Cardiac muscle cell (in vitro differentiated cells and primary cell): ENCODE results near the gene TTLL8. TPM values are rescaled to one million over a fixed set of nuclear protein-coding genes. Genes with fewer than 3 reads are reported as not detected.

Source experiments
- DNase-seq, 2 donors: peaks; one replicate each; pipeline versions ENCODE4 v3.0.0 to v3.0.0-alpha.2; 2010 to 2017; ENCODE audit warnings: low read depth in 1 of 2, low spot score in 1 of 2
- H3K27ac ChIP-seq: fragments of 200-600 bp; sonication (generic); 2 replicates; pipeline ENCODE4 v1.5.1; 2016
- H3K27me3 ChIP-seq: fragments of 200-600 bp; sonication (generic); 2 replicates; pipeline ENCODE4 v1.6.0; 2016; ENCODE audit warnings: control low read depth
- H3K36me3 ChIP-seq: fragments of 200-600 bp; sonication (generic); 2 replicates; pipeline ENCODE4 v1.5.1; 2016; ENCODE audit warnings: control low read depth
- H3K4me1 ChIP-seq: fragments of 200-600 bp; sonication (generic); 2 replicates; pipeline ENCODE4 v1.8.1; 2017; ENCODE audit warnings: low read depth, mild to moderate bottlenecking, mixed run types
- H3K4me3 ChIP-seq: fragments of 200-600 bp; sonication (generic); 2 replicates; pipeline ENCODE4 v1.5.1; 2016; ENCODE audit warnings: mild to moderate bottlenecking
- H3K9me3 ChIP-seq: fragments of 200-600 bp; sonication (generic); 2 replicates; pipeline ENCODE4 v1.5.1; 2017; ENCODE audit warnings: low read depth, mild to moderate bottlenecking, control low read depth
- CTCF ChIP-seq: IDR thresholded peaks from 2 replicates; pipeline ENCODE4 v1.5.1; 2012; ENCODE audit warnings: low read depth, mild to moderate bottlenecking, low read length
- polyA plus RNA-seq: library from polyadenylated mRNA; unstranded; fragments of >200 nt; fragmentation: Nextera tagmentation; extraction: Ambion mirVana; gene quantifications from 2 replicates; pipeline ENCODE4 v1.2.1, GENCODE V29; 2016
- total RNA-seq: library from RNA; depleted of rRNA; stranded (reverse); fragments of >200 nt; gene quantifications from 2 replicates; pipeline ENCODE4 v1.2.3, GENCODE V29; 2016

TTLL8 gene
- total and polyA plus RNA-seq, 2 experiments from 2014 or later = not detected

GRCh38 chr22:49971232-49972162 lies 86.6 kb downstream of the TTLL8 start:
- DNase-seq = peak; percentile 42 to 72
- peaks cover 20% of the 10 kb centered on the region for H3K27me3 ChIP-seq
- H3K4me3 ChIP-seq = peak overlapping the region; percentile 19
- peaks cover 18% of the 10 kb centered on the region for H3K4me1 ChIP-seq
- H3K9me3 ChIP-seq = no peaks in the 10 kb centered on the region
- no peak overlapping the region for H3K27ac ChIP-seq
- TF ChIP-seq CTCF = no peak
- no peaks in the 10 kb centered on the region for H3K36me3 ChIP-seq

DNA sequence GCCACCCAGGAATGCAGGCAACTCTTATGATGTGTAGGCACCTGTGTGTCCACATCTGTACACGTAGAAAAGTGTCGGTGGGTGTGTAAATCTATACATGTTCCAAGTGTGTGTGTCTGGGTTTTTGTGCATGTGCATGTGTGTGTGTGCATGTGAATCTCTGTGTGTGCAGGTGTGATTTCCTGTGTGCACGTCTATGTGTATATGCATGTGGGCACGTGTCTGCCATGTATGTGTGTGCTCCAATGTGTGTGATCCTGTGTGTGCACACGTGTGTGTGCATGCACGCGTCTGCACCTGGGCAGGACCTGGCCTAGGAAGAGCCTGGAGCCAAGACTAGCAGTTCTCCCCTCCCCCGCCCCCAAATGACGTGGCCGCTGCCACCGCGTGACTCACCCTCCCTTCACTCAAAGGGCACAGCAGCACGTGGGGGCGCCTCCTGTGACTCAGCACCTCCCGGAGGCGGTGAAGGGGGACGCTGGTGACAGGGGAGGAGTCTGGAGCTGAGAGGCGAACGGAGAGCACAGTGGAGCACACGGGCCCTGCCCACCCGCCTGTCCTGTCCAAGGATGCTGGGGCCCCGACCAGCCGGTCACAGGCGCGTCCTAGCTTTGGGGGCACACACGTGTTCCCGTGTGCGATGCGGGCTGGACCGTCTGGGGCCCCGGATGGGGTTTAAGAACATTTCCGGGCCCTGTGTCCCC lies 87.4 kb downstream of the TTLL8 start:
- Histone ChIP-seq H3K4me3 (peak overlapping the region; percentile 19), H3K36me3 (no peaks in the 10 kb centered on the region), H3K4me1 (peaks cover 26% of the 10 kb centered on the region), H3K9me3 (no peaks in the 10 kb centered on the region), H3K27ac (no peak overlapping the region), H3K27me3 (peaks cover 20% of the 10 kb centered on the region)
- peak; percentile 78 to 94 for DNase-seq
- TF ChIP-seq CTCF = no peak

DNA sequence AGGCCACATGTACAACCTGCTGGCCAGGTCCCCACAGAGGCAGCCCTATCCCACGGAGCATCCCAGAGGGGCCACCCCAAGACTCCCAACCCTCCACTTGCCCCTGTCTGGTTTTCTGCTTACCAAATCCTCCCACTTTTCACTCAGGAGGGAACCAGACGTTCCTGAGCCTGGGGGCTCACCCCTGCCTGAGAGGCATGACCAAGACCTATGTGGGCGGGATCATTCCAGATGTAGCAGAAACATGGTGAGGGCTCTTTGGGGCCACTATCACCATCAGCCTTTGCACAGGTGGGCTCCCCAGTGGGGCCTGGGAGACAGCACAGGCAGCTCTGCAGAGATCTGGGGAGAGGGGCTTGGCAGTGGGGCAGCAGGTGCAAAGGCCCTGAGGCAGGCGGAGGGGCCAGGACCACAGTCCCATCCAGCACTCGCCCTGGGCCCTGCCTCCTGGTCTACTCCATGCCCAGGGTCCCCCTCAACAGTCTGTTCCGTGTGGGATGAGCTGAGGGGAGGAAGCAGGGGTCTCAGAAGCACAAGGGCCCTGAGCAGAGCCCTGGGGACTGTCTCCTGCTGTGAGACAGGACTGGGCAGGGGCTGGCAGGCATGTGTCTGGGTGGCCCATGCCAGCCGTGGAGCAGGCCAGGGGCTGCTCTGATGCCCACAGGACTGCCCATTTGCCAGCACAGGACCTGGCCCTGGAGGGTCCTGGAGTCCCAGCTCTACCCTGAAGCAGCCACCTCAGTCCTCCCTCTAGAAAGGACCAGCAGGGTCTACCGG lies 88.2 kb downstream of the TTLL8 start:
- peaks cover 32% of the 10 kb centered on the region for H3K4me1 ChIP-seq
- no peak for TF ChIP-seq CTCF
- H3K36me3 ChIP-seq = no peaks in the 10 kb centered on the region
- H3K4me3 ChIP-seq = no peak overlapping the region
- H3K9me3 ChIP-seq = no peaks in the 10 kb centered on the region
- peaks cover 20% of the 10 kb centered on the region for H3K27me3 ChIP-seq
- H3K27ac ChIP-seq = no peak overlapping the region
- DNase-seq = no peak

GRCh38 chr22:49968831-49969661 lies 89.1 kb downstream of the TTLL8 start:
- H3K27ac ChIP-seq = no peak overlapping the region
- H3K27me3 ChIP-seq = peaks cover 20% of the 10 kb centered on the region
- H3K4me1 ChIP-seq = peaks cover 32% of the 10 kb centered on the region
- H3K9me3 ChIP-seq = no peaks in the 10 kb centered on the region
- DNase-seq = no peak
- TF ChIP-seq CTCF = no peak
- H3K36me3 ChIP-seq = no peaks in the 10 kb centered on the region
- H3K4me3 ChIP-seq = no peak overlapping the region

Other genes starting within 250 kb of the TTLL8 start
- gene BRD1, start 230.4 kb downstream of the TTLL8 start, total RNA-seq = 40.9 and 42.9 TPM in 2 replicates
- 25.8 and 27.1 TPM in 2 replicates for gene BRD1, start 230.4 kb downstream of the TTLL8 start, polyA plus RNA-seq
- 11.4 and 18.4 TPM in 2 replicates for gene ZBED4, start 204.5 kb downstream of the TTLL8 start, total RNA-seq
- 10.6 and 11.1 TPM in 2 replicates for gene ZBED4, start 204.5 kb downstream of the TTLL8 start, polyA plus RNA-seq
- gene ALG12, start 139.9 kb downstream of the TTLL8 start, total RNA-seq = 10.5 and 21.0 TPM in 2 replicates
- gene ALG12, start 139.9 kb downstream of the TTLL8 start, polyA plus RNA-seq = 19.2 and 38.0 TPM in 2 replicates
- gene CRELD2, start 139.7 kb downstream of the TTLL8 start, total RNA-seq = 36.0 and 109 TPM in 2 replicates
- gene CRELD2, start 139.7 kb downstream of the TTLL8 start, polyA plus RNA-seq = 37.6 and 112 TPM in 2 replicates
- gene PIM3, start 97.5 kb downstream of the TTLL8 start, total RNA-seq = 37.4 and 62.2 TPM in 2 replicates
- gene PIM3, start 97.5 kb downstream of the TTLL8 start, polyA plus RNA-seq = 46.1 and 74.4 TPM in 2 replicates
- gene IL17REL, start 45.5 kb downstream of the TTLL8 start, total RNA-seq = 1.8 TPM in 1 of 2 replicates, not detected in the other
- gene IL17REL, start 45.5 kb downstream of the TTLL8 start, polyA plus RNA-seq = not detected in 2 replicates
- gene MLC1, start 27.1 kb upstream of the TTLL8 start, total RNA-seq = 0.11 and 0.27 TPM in 2 replicates
- gene MLC1, start 27.1 kb upstream of the TTLL8 start, polyA plus RNA-seq = 0.32 TPM in 1 of 2 replicates, not detected in the other
- gene MOV10L1, start 31.7 kb upstream of the TTLL8 start, total RNA-seq = 0.18 TPM in 1 of 2 replicates, not detected in the other
- 1.1 TPM in 1 of 2 replicates, not detected in the other for gene MOV10L1, start 31.7 kb upstream of the TTLL8 start, polyA plus RNA-seq
- gene PANX2, start 112.4 kb upstream of the TTLL8 start, total RNA-seq = 22.1 and 30.9 TPM in 2 replicates
- gene PANX2, start 112.4 kb upstream of the TTLL8 start, polyA plus RNA-seq = 6.9 and 9.5 TPM in 2 replicates
- gene TRABD, start 127.6 kb upstream of the TTLL8 start, total RNA-seq = 38.3 and 50.7 TPM in 2 replicates
- 59.6 and 72.3 TPM in 2 replicates for gene TRABD, start 127.6 kb upstream of the TTLL8 start, polyA plus RNA-seq
- 39.4 and 54.5 TPM in 2 replicates for gene SELENOO, start 142.7 kb upstream of the TTLL8 start, total RNA-seq
- 29.8 and 30.2 TPM in 2 replicates for gene SELENOO, start 142.7 kb upstream of the TTLL8 start, polyA plus RNA-seq
- gene TUBGCP6, start 186.7 kb upstream of the TTLL8 start, total RNA-seq = 32.9 and 46.1 TPM in 2 replicates
- 32.6 and 48.3 TPM in 2 replicates for gene TUBGCP6, start 186.7 kb upstream of the TTLL8 start, polyA plus RNA-seq
- gene HDAC10, start 193.0 kb upstream of the TTLL8 start, total RNA-seq = 28.4 and 57.3 TPM in 2 replicates
- gene HDAC10, start 193.0 kb upstream of the TTLL8 start, polyA plus RNA-seq = 19.8 and 20.8 TPM in 2 replicates
- gene MAPK12, start 203.4 kb upstream of the TTLL8 start, total RNA-seq = 45.5 and 52.1 TPM in 2 replicates
- 61.5 and 67.1 TPM in 2 replicates for gene MAPK12, start 203.4 kb upstream of the TTLL8 start, polyA plus RNA-seq
- gene MAPK11, start 212.1 kb upstream of the TTLL8 start, total RNA-seq = 0.49 and 0.63 TPM in 2 replicates
- gene MAPK11, start 212.1 kb upstream of the TTLL8 start, polyA plus RNA-seq = 0.12 TPM in 1 of 2 replicates, not detected in the other
- 142 and 195 TPM in 2 replicates for gene PLXNB2, start 249.3 kb upstream of the TTLL8 start, total RNA-seq
- gene PLXNB2, start 249.3 kb upstream of the TTLL8 start, polyA plus RNA-seq = 77.0 and 83.2 TPM in 2 replicates